GM23248 (cell line): Measurements from ENCODE around the gene MVB12B. TPM values are rescaled to one million over a fixed set of nuclear protein-coding genes. Genes with fewer than 3 reads are reported as not detected.

Experiments used
- DNase-seq: peaks from one replicate; pipeline ENCODE4 v3.0.0-alpha.2; 2015
- H2AFZ ChIP-seq: fragments of 200-600 bp; sonication (generic); 2 replicates; pipeline ENCODE4 v1.6.1; 2016; ENCODE audit warnings: antibody characterized with exemption
- H3F3A ChIP-seq: fragments of 200-600 bp; sonication (generic); 2 replicates; pipeline ENCODE4 v1.6.1; 2016; ENCODE audit warnings: mild to moderate bottlenecking, antibody characterized with exemption, mixed run types; ENCODE audit not compliant: insufficient read depth
- H3K27ac ChIP-seq: fragments of 200-600 bp; sonication (generic); 2 replicates; pipeline ENCODE4 v1.5.1; 2016; ENCODE audit warnings: mild to moderate bottlenecking
- H3K27me3 ChIP-seq: fragments of 200-600 bp; sonication (generic); replicated peaks from 2 replicates; pipeline ENCODE4 v1.6.1; 2016; ENCODE audit warnings: mild to moderate bottlenecking; ENCODE audit not compliant: insufficient read depth
- H3K36me3 ChIP-seq: fragments of 200-600 bp; sonication (generic); 2 replicates; pipeline ENCODE4 v1.6.1; 2016; ENCODE audit warnings: low read depth, mild to moderate bottlenecking
- H3K4me1 ChIP-seq: fragments of 200-600 bp; sonication (generic); 2 replicates; pipeline ENCODE4 v1.6.1; 2016; ENCODE audit warnings: mild to moderate bottlenecking; ENCODE audit not compliant: insufficient read depth
- H3K4me2 ChIP-seq: fragments of 200-600 bp; sonication (generic); one replicate; pipeline ENCODE4 v1.6.1; 2016; ENCODE audit warnings: mild to moderate bottlenecking; ENCODE audit not compliant: unreplicated experiment
- H3K4me3 ChIP-seq: fragments of 200-600 bp; sonication (generic); 2 replicates; pipeline ENCODE4 v1.5.1; 2016; ENCODE audit warnings: mild to moderate bottlenecking
- H3K79me2 ChIP-seq: fragments of 200-600 bp; sonication (generic); 2 replicates; pipeline ENCODE4 v1.6.1; 2016; ENCODE audit warnings: mild to moderate bottlenecking; ENCODE audit not compliant: insufficient read depth
- H3K9ac ChIP-seq: fragments of 200-600 bp; sonication (generic); 2 replicates; pipeline ENCODE4 v1.6.1; 2016; ENCODE audit warnings: mild to moderate bottlenecking
- H3K9me2 ChIP-seq: fragments of 200-600 bp; sonication (generic); 2 replicates; pipeline ENCODE4 v1.6.1; 2016; ENCODE audit warnings: mixed run types, mild to moderate bottlenecking, moderate library complexity; ENCODE audit not compliant: insufficient read depth
- H3K9me3 ChIP-seq: fragments of 200-600 bp; sonication (generic); one replicate; pipeline ENCODE4 v1.6.1; 2017; ENCODE audit warnings: low read depth
- H4K20me1 ChIP-seq: fragments of 200-600 bp; sonication (generic); 2 replicates; pipeline ENCODE4 v1.6.0; 2016; ENCODE audit not compliant: insufficient read depth
- EZH2 ChIP-seq: fragments of 200-600 bp; sonication (generic); IDR thresholded peaks from 2 replicates; pipeline ENCODE4 v1.6.1; 2018; ENCODE audit warnings: antibody characterized with exemption, mild to moderate bottlenecking; ENCODE audit not compliant: insufficient read depth, poor library complexity, severe bottlenecking
- EZH2phosphoT487 ChIP-seq: fragments of 200-600 bp; sonication (generic); IDR thresholded peaks from 2 replicates; pipeline ENCODE4 v1.6.1; 2018; ENCODE audit warnings: antibody characterized with exemption, moderate library complexity, mild to moderate bottlenecking, low read depth; ENCODE audit not compliant: insufficient read depth
- WGBS, 2 experiments: methylation state at CpG; one replicate each; pipeline ENCODE4 v1.1.6; 2015 to 2017; ENCODE audit warnings: low lambda C conversion rate in 2 of 2, low coverage in 1 of 2; ENCODE audit errors: missing lambda C conversion rate in 2 of 2; 5-methylcytosine and 5-hydroxymethylcytosine counted together
- in situ Hi-C: fragments of 300-500 bp; cut with MboI; formaldehyde crosslinking; loops from 2 replicates; pipeline ENCODE4 v1.15.0; 2020
- polyA plus RNA-seq: library from polyadenylated mRNA; unstranded; fragments of >200 nt; fragmentation: Nextera tagmentation; extraction: Ambion mirVana; gene quantifications from 2 replicates; pipeline ENCODE4 v1.2.1, GENCODE V29; 2016
- total RNA-seq: library from RNA; depleted of rRNA; stranded (reverse); fragments of >200 nt; shearing (Covaris generic); gene quantifications from 2 replicates; pipeline ENCODE4 v1.2.3, GENCODE V29; 2014

The MVB12B gene
- total and polyA plus RNA-seq, 2 experiments from 2014 or later: 2.4 to 5.5 TPM

DNA sequence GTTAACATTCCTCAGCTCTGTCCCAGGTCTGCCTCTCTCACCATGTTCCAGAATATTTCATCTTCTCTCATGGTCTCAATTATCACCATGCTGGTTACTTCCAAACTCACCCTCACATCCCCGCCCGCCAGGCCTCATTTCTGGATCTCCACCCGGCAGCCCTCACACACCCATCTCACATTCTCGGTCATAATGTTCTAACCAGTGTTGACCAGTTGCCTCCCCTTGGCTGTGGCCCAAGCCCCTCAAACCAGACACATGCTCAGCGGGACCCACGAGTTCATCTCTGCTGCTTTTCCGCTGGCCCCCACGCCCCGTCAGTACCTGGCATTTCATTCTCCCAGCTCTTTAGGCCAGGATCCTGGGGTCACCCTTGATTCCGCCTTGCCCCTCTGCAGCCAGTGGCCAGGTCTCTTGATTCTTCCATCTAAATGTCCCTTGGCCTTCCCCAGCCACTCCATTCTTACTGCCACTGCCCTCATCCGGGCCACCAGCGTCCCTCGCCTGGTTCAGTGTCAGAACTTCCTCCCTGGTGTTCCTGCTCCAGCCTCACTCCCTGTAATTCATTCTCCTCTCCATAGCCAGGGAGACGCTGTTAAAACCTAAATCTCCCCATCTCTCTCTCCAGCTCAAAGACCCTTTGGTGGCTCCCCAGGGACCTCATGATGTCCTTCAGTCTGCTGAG lies 141.7 kb downstream of the MVB12B start:
- no peak for DNase-seq

DNA sequence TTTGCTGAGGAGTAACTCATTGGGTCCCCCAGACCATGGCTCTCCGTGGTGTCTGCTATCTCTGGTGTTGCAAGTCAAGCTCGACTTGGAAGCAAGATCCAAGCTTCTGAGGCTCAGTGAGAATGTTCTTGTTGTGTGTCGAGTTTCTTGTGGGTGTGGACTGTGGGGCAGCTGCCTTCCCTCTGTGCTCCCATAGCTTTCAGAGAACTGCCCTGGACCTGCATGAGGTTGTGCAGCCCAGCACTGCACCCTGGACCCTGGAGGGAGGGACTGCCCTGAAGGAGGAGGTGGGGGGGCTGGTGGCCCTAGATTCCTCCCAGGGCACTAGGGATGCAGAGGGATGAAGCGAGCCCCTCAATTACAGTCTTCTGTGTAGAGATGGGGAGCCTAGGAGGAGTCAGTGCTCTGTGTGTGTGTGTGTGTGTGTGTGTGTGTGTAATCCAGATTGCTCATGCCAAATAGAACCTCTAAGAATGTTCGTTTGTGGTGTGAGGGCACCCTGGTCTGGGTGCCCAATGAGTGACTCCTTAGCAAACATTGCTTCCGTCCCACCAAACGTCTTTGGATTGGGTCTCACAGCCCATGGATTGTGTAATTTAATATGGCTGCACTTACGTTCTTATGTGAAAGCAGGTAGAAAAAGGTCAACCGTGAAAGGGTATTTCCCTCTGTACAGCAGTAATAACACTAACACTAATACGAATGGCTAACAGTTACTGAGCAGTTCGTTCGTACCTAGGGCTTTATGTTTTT lies 143.8 kb downstream of the MVB12B start:
- 22 to 24% methylated on average over 12 of the region's 12 CpGs for WGBS, 2 experiments
- DNase-seq: peak; percentile 49
- Histone ChIP-seq H2AFZ (peak overlapping the region; percentile 80), H3K36me3 (no peaks in the 10 kb centered on the region), H4K20me1 (no peaks in the 10 kb centered on the region), H3K27me3 (no peaks in the 10 kb centered on the region), H3K4me3 (peak overlapping the region; percentile 65; the same call in 1 of the 2 replicates), H3K79me2 (no peaks in the 10 kb centered on the region), H3K9me2 (no peaks in the 10 kb centered on the region), H3K9ac (peak overlapping the region; percentile 72), H3K4me1 (peaks cover 49% of the 10 kb centered on the region), H3K27ac (peak overlapping the region; percentile 90), H3K9me3 (no peaks in the 10 kb centered on the region), H3K4me2 (peak overlapping the region; percentile 86), H3F3A (peaks cover 49% of the 10 kb centered on the region)
- in situ Hi-C loops: loop anchor here (10.0 kb wide), 1 partner anchor 156 kb away; no protein-coding TSS in a partner anchor
- TF ChIP-seq EZH2: no peak
- TF ChIP-seq EZH2phosphoT487: no peak

More for the DNA sequence above, 141.7 kb downstream of the MVB12B start:
- WGBS, 2 experiments: 77 to 78% methylated on average over 14 of the region's 14 CpGs
- Histone ChIP-seq H3F3A (peaks cover 30% of the 10 kb centered on the region), H3K9me3 (no peaks in the 10 kb centered on the region), H3K9ac (no peak overlapping the region), H4K20me1 (no peaks in the 10 kb centered on the region), H3K27me3 (no peaks in the 10 kb centered on the region), H3K4me2 (no peak overlapping the region), H3K79me2 (no peaks in the 10 kb centered on the region), H3K27ac (no peak overlapping the region), H3K36me3 (no peaks in the 10 kb centered on the region), H3K4me1 (peaks cover 30% of the 10 kb centered on the region), H3K4me3 (no peak overlapping the region), H2AFZ (no peak overlapping the region), H3K9me2 (no peaks in the 10 kb centered on the region)
- TF ChIP-seq EZH2phosphoT487 (no peak), EZH2 (no peak)
- in situ Hi-C loops: no loop called here

DNA sequence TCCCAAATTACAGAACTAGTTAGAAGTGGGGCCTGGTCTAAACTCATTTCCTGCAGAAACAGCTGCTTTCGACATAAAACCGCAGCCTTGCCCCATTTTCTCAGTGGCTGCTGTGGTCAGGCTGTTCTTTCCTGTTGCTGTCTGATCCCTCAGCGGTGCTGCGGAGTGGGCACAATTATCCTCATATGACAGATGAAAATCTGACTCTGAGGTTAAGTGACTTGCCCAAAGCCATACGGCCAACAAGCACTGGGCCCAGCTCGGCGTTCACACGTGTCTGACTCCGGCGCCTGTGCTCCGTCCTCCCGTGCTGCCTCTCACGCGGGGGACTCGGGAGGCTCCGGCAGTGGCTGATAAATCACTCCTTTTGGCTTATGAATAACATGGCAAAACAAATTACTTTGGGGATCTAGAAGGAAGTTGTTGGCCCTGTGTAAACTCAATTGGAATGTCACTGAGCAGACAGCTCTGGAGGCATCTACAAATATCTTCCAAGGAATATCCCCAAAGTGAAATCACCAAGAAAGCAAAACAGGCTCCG lies 144.5 kb downstream of the MVB12B start:
- peak; percentile 91 for DNase-seq
- Histone ChIP-seq H3F3A (peaks cover 53% of the 10 kb centered on the region), H3K4me3 (peak overlapping the region; percentile 65), H3K9me2 (no peaks in the 10 kb centered on the region), H3K9me3 (no peaks in the 10 kb centered on the region), H3K36me3 (no peaks in the 10 kb centered on the region), H3K79me2 (no peaks in the 10 kb centered on the region), H2AFZ (peak overlapping the region; percentile 80), H4K20me1 (no peaks in the 10 kb centered on the region), H3K4me2 (peak overlapping the region; percentile 86), H3K4me1 (peaks cover 53% of the 10 kb centered on the region), H3K9ac (peak overlapping the region; percentile 72), H3K27ac (peak overlapping the region; percentile 90), H3K27me3 (no peaks in the 10 kb centered on the region)
- no peak for TF ChIP-seq EZH2
- TF ChIP-seq EZH2phosphoT487: 0 out of 2 replicates have a peak, but pooled peaks have one; percentile 84
- in situ Hi-C loops: loop anchor here (10.0 kb wide), 1 partner anchor 156 kb away; no protein-coding TSS in a partner anchor
- 0% methylated on average over 17 of the region's 17 CpGs for WGBS, 2 experiments

DNA sequence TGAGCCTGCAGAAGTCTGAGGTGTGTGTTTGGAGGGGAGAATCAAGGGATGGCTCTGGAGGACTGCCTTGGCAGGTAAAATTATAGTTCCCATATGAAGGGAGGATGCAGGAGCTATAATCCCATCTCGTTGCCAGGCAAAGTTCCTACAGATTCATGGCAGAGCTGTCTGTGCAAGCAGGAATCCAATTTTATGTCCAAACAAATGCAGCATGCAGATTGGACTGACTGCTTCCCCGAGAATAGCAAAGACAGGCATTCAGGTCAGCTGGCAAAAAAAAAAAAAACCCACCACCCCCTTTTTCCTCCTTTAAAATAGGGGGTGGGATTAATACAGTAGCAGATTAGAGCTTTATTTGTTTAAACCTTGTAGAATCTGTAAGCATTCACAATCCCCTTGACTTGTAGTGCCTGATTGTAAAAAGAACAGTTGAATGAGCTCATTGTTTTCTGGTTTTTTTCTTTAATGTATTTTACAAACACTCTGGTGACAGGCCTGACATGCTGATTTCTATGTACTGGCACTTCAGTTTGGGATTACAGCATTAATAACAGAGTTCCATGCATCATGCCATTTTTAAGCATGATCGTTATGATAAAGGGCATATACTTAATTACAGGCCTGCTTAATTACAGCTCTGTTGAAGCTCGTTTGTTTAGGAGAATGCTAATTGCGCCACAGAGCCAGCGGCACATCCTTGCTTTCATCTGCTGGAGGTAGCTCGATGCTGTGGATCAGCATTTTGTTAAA lies 145.7 kb downstream of the MVB12B start:
- H2AFZ ChIP-seq: peak overlapping the region; percentile 80; the same call in 1 of the 2 replicates
- no peaks in the 10 kb centered on the region for H3K9me2 ChIP-seq
- H3K4me1 ChIP-seq: peaks cover 53% of the 10 kb centered on the region
- peak overlapping the region; percentile 86 for H3K4me2 ChIP-seq
- in situ Hi-C loops: loop anchor here (10.0 kb wide), 1 partner anchor 158 kb away; no protein-coding TSS in a partner anchor
- no peak for DNase-seq
- H3K27me3 ChIP-seq: no peaks in the 10 kb centered on the region
- H3K79me2 ChIP-seq: no peaks in the 10 kb centered on the region
- H3K36me3 ChIP-seq: no peaks in the 10 kb centered on the region
- no peaks in the 10 kb centered on the region for H3K9me3 ChIP-seq
- no peaks in the 10 kb centered on the region for H4K20me1 ChIP-seq
- H3K9ac ChIP-seq: peak overlapping the region; percentile 72; the same call in 1 of the 2 replicates
- TF ChIP-seq EZH2 (no peak), EZH2phosphoT487 (no peak)
- H3F3A ChIP-seq: peaks cover 53% of the 10 kb centered on the region
- 73% methylated on average over 7 of the region's 7 CpGs for WGBS, 2 experiments
- peak overlapping the region; percentile 90 for H3K27ac ChIP-seq
- H3K4me3 ChIP-seq: no peak overlapping the region
